ENCODE measurements around the gene SLA2.

GRCh38 chr20:36614781-36615557, 31.0 kb downstream of the SLA2 start:
- TF ChIP-seq MXI1 (IDR thresholded peaks at IDR 0.05; ENCODE audit: borderline replicate concordance, low read depth, low read length) (no peak), RFX5 (IDR thresholded peaks at IDR 0.05; ENCODE audit: low read depth, low read length) (no peak), POLR2A (IDR thresholded peaks at IDR 0.05; ENCODE audit: low read depth, low read length) (no peak), MAZ (IDR thresholded peaks at IDR 0.05; ENCODE audit: borderline replicate concordance, low read depth, low read length) (no peak), RCOR1 (IDR thresholded peaks at IDR 0.05; ENCODE audit: insufficient replicate concordance, low read length) (no peak), BHLHE40 (IDR thresholded peaks at IDR 0.05; ENCODE audit: low read depth, low read length) (no peak), FOS (IDR thresholded peaks at IDR 0.05; ENCODE audit: low read depth, low read length) (no peak)
- TF ChIP-seq, protein P1, sequence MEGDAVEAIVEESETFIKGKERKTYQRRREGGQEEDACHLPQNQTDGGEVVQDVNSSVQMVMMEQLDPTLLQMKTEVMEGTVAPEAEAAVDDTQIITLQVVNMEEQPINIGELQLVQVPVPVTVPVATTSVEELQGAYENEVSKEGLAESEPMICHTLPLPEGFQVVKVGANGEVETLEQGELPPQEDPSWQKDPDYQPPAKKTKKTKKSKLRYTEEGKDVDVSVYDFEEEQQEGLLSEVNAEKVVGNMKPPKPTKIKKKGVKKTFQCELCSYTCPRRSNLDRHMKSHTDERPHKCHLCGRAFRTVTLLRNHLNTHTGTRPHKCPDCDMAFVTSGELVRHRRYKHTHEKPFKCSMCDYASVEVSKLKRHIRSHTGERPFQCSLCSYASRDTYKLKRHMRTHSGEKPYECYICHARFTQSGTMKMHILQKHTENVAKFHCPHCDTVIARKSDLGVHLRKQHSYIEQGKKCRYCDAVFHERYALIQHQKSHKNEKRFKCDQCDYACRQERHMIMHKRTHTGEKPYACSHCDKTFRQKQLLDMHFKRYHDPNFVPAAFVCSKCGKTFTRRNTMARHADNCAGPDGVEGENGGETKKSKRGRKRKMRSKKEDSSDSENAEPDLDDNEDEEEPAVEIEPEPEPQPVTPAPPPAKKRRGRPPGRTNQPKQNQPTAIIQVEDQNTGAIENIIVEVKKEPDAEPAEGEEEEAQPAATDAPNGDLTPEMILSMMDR (conservative IDR thresholded peaks at IDR 0.05; ENCODE audit: low read depth, low read length), result no peak

All from IMR-90 (cell line).